Spleen (tissue), 11 donors: ENCODE data around the gene PKP2. TPM values are rescaled to one million over a fixed set of nuclear protein-coding genes. Genes with fewer than 3 reads are reported as not detected.

ENCODE experiments used
- DNase-seq: peaks from one replicate; pipeline ENCODE4 v3.0.0-alpha.2; 2020
- H3K27ac ChIP-seq, 8 donors: fragments of 200-600 bp; sonication (generic) in 7 of 8; 1 replicate in 4 of 8; 2 replicates in 4 of 8; pipeline versions ENCODE4 v1.5.0 to v1.8.0; 2016 to 2021; ENCODE audit warnings: inconsistent platforms in 4 of 8, mild to moderate bottlenecking in 4 of 8, moderate library complexity in 1 of 8
- H3K27me3 ChIP-seq, 7 donors: fragments of 200-600 bp; sonication (generic) in 6 of 7; replicated peaks in 1 of 7; 1 replicate in 4 of 7; 2 replicates in 3 of 7; pipeline versions ENCODE4 v1.5.0 to v1.8.0; 2016 to 2021; ENCODE audit warnings: inconsistent platforms in 3 of 7, mild to moderate bottlenecking in 1 of 7
- H3K36me3 ChIP-seq, 6 donors: fragments of 200-600 bp; sonication (generic) in 5 of 6; 1 replicate in 4 of 6; 2 replicates in 2 of 6; pipeline versions ENCODE4 v1.5.0 to v1.8.0; 2016 to 2021; ENCODE audit warnings: inconsistent platforms in 2 of 6
- H3K4me1 ChIP-seq, 6 donors: fragments of 200-600 bp; sonication (generic) in 5 of 6; 1 replicate in 3 of 6; 2 replicates in 3 of 6; pipeline versions ENCODE4 v1.5.0 to v1.8.0; 2016 to 2021; ENCODE audit warnings: inconsistent platforms in 3 of 6
- H3K4me3 ChIP-seq, 8 donors: fragments of 200-600 bp; sonication (generic) in 7 of 8; 1 replicate in 4 of 8; 2 replicates in 4 of 8; pipeline versions ENCODE4 v1.5.0 to v1.8.0; 2016 to 2021; ENCODE audit warnings: inconsistent platforms in 4 of 8, mild to moderate bottlenecking in 4 of 8, moderate library complexity in 2 of 8
- H3K9me3 ChIP-seq, 8 donors: fragments of 200-600 bp; sonication (generic) in 7 of 8; 1 replicate in 4 of 8; 2 replicates in 4 of 8; pipeline versions ENCODE4 v1.5.0 to v1.8.0; 2016 to 2021; ENCODE audit warnings: inconsistent platforms in 4 of 8
- POLR2A ChIP-seq, 3 donors: fragments of 450-650 bp; IDR thresholded peaks; one replicate each; pipeline ENCODE4 v1.5.1; 2017; ENCODE audit warnings: antibody characterized with exemption in 3 of 3, mild to moderate bottlenecking in 1 of 3
- POLR2AphosphoS5 ChIP-seq, 3 donors: sonication (generic); formaldehyde crosslinking; IDR thresholded peaks; one replicate each; pipeline ENCODE4 v1.5.1; 2017; ENCODE audit warnings: antibody characterized with exemption in 3 of 3
- WGBS, 5 donors: extraction: QIAGEN DNeasy Blood & Tissue Kit in 3 of 5; methylation state at CpG; one replicate each; pipeline versions ENCODE4 v1.1.5 to v1.1.7; 2013 to 2018; 5-methylcytosine and 5-hydroxymethylcytosine counted together
- intact Hi-C: fragments of 100-400 bp; cut with DNase I; formaldehyde crosslinking; loops from one replicate; pipeline ENCODE4 v1.15.0; 2023; ENCODE audit warnings: low total_unique reads
- polyA plus RNA-seq, 3 donors: library from polyadenylated mRNA; stranded (reverse); fragments of 200-250 nt; gene quantifications; one replicate each; pipeline ENCODE4 v1.2.1, GENCODE V29; 2013
- total RNA-seq, 7 donors: library from RNA; depleted of rRNA in 3 of 7; stranded (reverse); fragments of >200 nt in 3 of 7; fragmentation: NEBNext Ultra II Directional in 4 of 7; extraction: Animal tissue kit (Norgen Biotek cat#: 25700) in 4 of 7; gene quantifications; one replicate each; pipeline versions ENCODE4 v1.1.0 to v1.2.1, GENCODE V29; 2016 to 2021
- TF ChIP-seq, protein P1 (sequence below), 11 experiments: fragments of 200-600 bp in 7 of 11; fragments of 450-650 bp in 4 of 11; sonication (generic) in 4 of 11; IDR thresholded peaks in 8 of 11; conservative IDR thresholded peaks in 3 of 11; 1 replicate in 7 of 11; 2 replicates in 4 of 11; pipeline versions ENCODE4 v1.4.0 to v1.8.0; 2016 to 2021; ENCODE audit warnings: antibody characterized with exemption in 11 of 11, inconsistent platforms in 4 of 11, mild to moderate bottlenecking in 1 of 11
- donor health status: healthy with polysubstance abuse.
- donor health status: DM: no; HTN: no; CAD: no; lungs with moderate emphysema.
- donor health status: DM: no; HTN: no; CAD: no.
- donor health status: Bipolar disorder and iron deficiency.
- donor health status: healthy.
- donor health status: DM: no; HTN: no; CAD: no.
- donor health status: DM: yes; HTN: yes; CAD: no.

The PKP2 gene
- total and polyA plus RNA-seq, 10 donors: 1.5 to 10.8 (median 3.3) TPM

DNA sequence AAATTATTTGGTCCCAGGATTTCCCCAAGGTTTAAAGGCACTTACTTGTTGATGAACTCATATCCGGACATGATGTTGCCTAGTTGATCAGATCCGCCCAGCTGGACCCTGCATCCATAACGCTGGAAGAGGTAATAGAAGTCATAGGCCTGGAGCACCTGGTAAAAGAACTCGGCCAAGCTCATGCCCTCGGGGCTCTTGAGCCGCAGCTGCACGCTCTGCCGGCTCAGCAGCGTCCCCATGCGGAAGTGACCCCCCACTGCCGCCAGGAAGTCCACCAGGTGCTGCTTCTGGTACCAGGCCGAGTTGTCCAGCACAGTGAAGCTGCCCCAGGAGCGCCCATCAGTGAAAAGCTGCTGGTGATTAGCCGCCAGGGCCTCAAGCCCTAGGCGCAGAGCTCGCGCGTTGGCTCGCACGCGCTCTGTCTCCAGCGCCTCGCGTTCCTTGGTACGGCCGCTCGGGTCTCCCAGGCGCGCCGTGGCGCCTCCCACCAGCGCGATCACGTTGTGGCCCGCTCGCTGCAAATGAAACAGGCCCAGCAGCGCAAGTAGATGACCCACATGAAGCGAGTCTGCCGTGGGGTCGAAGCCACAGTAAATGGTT, 141.4 kb downstream of the PKP2 start:
- WGBS, 5 donors: 0 to 1% (median 0%) methylated on average over 37 to 40 of the region's 40 CpGs
- intact Hi-C loops: loop anchor here (5.0 to 10.0 kb wide), 2 partner anchors 1267 to 1460 kb away; partner anchors contain the start of gene ALG10

DNA sequence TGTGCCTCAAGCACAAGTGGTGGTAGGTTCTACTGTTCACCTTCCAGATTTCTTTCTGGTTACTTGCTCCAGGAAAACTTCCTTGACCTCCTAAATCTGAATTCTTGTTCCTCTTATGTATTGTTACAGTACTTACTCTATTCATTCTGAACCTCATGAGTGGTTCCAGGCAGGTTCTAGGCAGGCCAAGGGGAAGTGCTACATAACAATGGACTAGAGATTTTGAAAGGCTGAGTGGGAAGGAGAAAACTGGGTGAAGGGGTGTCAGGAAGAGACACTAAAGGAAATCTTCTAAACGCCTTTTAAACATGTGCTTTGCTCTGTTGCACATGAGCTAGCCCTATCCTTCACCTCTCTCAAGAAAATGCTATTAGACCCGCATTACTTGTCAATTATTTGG, 142.5 kb downstream of the PKP2 start:
- peaks cover 7 to 50% (median 41%) of the 10 kb centered on the region in 6 donors for H3K36me3 ChIP-seq
- TF ChIP-seq, protein P1, sequence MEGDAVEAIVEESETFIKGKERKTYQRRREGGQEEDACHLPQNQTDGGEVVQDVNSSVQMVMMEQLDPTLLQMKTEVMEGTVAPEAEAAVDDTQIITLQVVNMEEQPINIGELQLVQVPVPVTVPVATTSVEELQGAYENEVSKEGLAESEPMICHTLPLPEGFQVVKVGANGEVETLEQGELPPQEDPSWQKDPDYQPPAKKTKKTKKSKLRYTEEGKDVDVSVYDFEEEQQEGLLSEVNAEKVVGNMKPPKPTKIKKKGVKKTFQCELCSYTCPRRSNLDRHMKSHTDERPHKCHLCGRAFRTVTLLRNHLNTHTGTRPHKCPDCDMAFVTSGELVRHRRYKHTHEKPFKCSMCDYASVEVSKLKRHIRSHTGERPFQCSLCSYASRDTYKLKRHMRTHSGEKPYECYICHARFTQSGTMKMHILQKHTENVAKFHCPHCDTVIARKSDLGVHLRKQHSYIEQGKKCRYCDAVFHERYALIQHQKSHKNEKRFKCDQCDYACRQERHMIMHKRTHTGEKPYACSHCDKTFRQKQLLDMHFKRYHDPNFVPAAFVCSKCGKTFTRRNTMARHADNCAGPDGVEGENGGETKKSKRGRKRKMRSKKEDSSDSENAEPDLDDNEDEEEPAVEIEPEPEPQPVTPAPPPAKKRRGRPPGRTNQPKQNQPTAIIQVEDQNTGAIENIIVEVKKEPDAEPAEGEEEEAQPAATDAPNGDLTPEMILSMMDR (IDR thresholded peaks at IDR 0.05 in 8 of 11, conservative IDR thresholded peaks at IDR 0.05 in 3 of 11): no peak
- TF ChIP-seq POLR2AphosphoS5 (IDR thresholded peaks at IDR 0.05): no peak
- TF ChIP-seq POLR2A (IDR thresholded peaks at IDR 0.05): no peak

More for the DNA sequence above, 141.4 kb downstream of the PKP2 start:
- Histone ChIP-seq H3K4me3 (peak overlapping the region; percentile 75 to 99 (median 96)), H3K27me3 (no peaks in the 10 kb centered on the region), H3K4me1 (peaks cover 9 to 31% (median 24%) of the 10 kb centered on the region in 6 donors), H3K27ac (peak overlapping the region; percentile 88 to 94 (median 91)), H3K36me3 (peaks cover 4 to 40% (median 31%) of the 10 kb centered on the region in 6 donors), H3K9me3 (no peaks in the 10 kb centered on the region)
- TF ChIP-seq POLR2AphosphoS5 (IDR thresholded peaks at IDR 0.05) (peak in 1 of 3 donors; percentile 76), POLR2A (IDR thresholded peaks at IDR 0.05) (no peak)
- TF ChIP-seq, protein P1 (IDR thresholded peaks at IDR 0.05 in 8 of 11, conservative IDR thresholded peaks at IDR 0.05 in 3 of 11): peak; percentile 14 to 81 (median 57)
- peak; percentile 92 for DNase-seq

DNA sequence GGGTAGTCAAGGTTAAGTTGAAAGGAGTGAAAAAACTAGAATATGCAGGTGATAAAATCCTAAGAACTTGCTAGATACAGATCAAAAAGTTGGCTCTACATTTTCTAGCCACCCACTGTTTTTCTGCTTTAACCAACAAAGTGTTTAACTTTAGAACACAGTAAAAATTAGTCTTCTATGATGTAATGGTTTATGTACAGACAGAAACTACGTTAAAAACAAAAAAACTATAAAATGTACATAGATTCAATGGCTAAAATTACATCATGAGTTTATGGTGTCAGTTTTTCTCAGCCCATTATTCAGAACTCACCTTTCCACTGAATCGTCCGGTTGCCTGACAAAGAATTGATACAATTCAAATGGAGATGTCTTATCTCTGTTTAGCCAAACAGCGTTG, 143.0 kb downstream of the PKP2 start:
- TF ChIP-seq, protein P1 (IDR thresholded peaks at IDR 0.05 in 8 of 11, conservative IDR thresholded peaks at IDR 0.05 in 3 of 11): no peak
- TF ChIP-seq POLR2AphosphoS5 (IDR thresholded peaks at IDR 0.05): no peak
- no peak for TF ChIP-seq POLR2A (IDR thresholded peaks at IDR 0.05)
- 68 to 87% (median 83%) methylated on average over 4 of the region's 4 CpGs for WGBS, 5 donors
- peak overlapping the region in 2 of 8 donors; percentile 22 to 88 for H3K27ac ChIP-seq
- peaks cover 9 to 31% (median 24%) of the 10 kb centered on the region in 6 donors for H3K4me1 ChIP-seq
- no peaks in the 10 kb centered on the region for H3K9me3 ChIP-seq
- H3K4me3 ChIP-seq: no peak overlapping the region
- DNase-seq: no peak
- H3K27me3 ChIP-seq: no peaks in the 10 kb centered on the region
- peaks cover 7 to 55% (median 46%) of the 10 kb centered on the region in 6 donors for H3K36me3 ChIP-seq
- intact Hi-C loops: loop anchor here (10.0 kb wide), 1 partner anchor 1461 kb away; no protein-coding TSS in a partner anchor

More for the DNA sequence above, 142.5 kb downstream of the PKP2 start:
- Histone ChIP-seq H3K9me3 (no peaks in the 10 kb centered on the region), H3K4me1 (peaks cover 9 to 31% (median 24%) of the 10 kb centered on the region in 6 donors), H3K4me3 (peak overlapping the region in 6 of 8 donors; percentile 75 to 99 (median 92)), H3K27ac (peak overlapping the region in 3 of 8 donors; percentile 22 to 92 (median 88)), H3K27me3 (no peaks in the 10 kb centered on the region)
- intact Hi-C loops: loop anchor here (10.0 kb wide), 1 partner anchor 1461 kb away; no protein-coding TSS in a partner anchor
- WGBS, 5 donors: 32 to 46% (median 43%) methylated on average over 2 of the region's 2 CpGs
- no peak for DNase-seq

DNA sequence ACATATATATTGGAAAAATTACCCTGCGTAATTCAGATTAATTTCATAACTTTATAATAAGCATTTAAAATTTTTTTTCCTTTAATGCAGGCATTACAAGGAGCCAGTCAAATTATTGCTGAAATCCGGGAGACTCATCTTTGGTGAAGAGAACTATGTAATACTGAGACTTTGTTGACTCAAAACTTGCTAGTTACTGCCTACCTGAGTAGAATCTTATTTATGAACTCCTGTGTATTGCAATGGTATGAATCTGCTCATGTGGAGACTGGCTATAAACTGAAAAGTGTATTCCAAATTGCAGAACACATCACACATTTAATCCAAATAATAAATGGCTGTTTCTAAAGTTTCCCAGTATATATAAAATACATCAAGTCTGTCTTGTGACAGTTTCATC, 153.3 kb downstream of the PKP2 start:
- Histone ChIP-seq H3K4me3 (no peak overlapping the region), H3K27ac (no peak overlapping the region), H3K4me1 (no peaks in the 10 kb centered on the region), H3K9me3 (no peaks in the 10 kb centered on the region), H3K36me3 (peaks cover 3 to 100% (median 91%) of the 10 kb centered on the region in 6 donors), H3K27me3 (no peaks in the 10 kb centered on the region)
- intact Hi-C loops: no loop called here
- no peak for DNase-seq
- TF ChIP-seq POLR2A (IDR thresholded peaks at IDR 0.05) (no peak), POLR2AphosphoS5 (IDR thresholded peaks at IDR 0.05) (no peak)
- TF ChIP-seq, protein P1 (IDR thresholded peaks at IDR 0.05 in 8 of 11, conservative IDR thresholded peaks at IDR 0.05 in 3 of 11): no peak
- WGBS, 5 donors: 86 to 97% (median 94%) methylated on average over 2 of the region's 2 CpGs
